Brain pericyte (primary cell): ENCODE data around the gene UBE2E1.
A peak's percentile ranks its signal among the peaks of the same experiment; 100 is the strongest.

ENCODE experiments used
- DNase-seq: peaks from one replicate; pipeline ENCODE4 v3.0.0-alpha.2; 2012; ENCODE audit warnings: low read depth, low spot score

Gene UBE2E1

DNA sequence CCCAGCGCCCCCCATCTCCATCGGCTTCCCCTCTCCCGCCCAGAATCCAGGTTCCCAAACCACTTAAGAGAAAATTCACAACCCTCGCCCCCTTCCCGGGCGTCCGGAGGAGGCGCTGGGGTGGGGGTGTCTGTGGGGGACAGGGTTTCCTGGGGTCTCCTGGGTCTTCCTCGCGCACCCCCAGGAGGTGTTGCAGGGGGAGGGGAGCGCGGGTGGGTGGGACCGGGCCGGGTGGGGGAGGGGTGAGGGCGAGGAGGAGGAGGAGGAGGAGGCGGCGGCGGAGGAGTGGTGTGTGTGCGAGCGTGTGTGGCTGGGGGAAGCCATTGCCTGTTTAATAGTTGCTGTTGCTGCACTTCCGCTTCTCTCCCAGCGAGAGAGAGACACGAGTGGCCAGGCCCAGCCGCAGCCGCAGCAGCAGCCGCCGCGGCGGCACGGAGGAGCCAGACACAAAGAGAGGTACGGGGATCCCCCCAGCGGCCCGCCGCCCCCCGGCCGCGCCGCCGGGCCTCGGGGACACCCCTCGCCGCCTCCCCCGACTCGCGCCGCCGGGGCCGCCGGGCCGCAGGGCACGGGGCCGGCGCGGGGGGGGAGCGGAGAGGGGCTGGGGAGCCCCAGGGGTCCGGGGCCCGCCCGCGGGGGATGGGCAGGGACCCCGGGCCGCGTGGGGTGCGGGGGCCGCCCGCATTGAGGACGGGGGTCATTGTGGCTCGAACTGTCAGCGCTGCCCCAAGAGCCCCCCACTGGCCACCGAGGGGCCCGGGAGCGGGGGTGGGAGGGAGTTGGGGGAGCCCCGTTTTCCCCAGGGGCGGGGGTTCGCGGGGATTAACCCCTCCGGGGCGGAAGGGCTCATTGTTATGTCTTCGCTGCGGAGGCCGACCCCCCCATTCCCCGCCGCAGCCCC is at the start of gene UBE2E1:
Gene UBE2E1, plus strand, starts transcription at position 323 of the 901 bp plus-strand sequence. CDS start 1,315 bp downstream, outside the sequence.
- no peak for DNase-seq

DNA sequence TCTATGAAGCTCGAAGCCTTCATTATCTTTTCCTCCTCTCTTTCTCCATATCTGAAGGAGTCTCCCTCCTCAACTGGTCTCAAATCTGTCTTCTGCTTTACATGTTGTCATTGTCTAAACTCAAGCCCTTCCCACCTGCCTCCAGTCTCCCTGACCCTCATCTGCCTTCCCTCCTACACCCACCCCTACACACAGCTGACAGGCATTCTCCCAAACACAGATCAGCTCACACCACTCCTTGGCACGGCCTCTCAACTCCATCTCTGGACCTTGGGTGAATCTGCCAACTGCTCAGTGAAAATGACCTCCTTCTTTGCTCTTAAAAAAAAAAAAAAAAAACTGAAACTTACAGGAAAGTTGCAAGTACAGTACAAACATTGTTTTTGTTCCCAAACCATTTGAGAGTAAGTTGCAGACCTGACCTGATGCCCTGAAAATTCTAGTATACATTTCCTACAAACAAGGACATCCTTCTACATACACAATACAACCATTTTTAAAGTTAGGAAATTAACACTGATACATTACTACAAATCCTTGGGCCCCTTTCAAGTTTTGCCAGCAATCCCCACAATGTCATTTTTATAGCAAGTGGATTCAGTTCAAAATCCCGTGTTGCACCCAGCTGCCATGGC is 49.4 kb upstream of the UBE2E1 start:
- DNase-seq, result no peak

DNA sequence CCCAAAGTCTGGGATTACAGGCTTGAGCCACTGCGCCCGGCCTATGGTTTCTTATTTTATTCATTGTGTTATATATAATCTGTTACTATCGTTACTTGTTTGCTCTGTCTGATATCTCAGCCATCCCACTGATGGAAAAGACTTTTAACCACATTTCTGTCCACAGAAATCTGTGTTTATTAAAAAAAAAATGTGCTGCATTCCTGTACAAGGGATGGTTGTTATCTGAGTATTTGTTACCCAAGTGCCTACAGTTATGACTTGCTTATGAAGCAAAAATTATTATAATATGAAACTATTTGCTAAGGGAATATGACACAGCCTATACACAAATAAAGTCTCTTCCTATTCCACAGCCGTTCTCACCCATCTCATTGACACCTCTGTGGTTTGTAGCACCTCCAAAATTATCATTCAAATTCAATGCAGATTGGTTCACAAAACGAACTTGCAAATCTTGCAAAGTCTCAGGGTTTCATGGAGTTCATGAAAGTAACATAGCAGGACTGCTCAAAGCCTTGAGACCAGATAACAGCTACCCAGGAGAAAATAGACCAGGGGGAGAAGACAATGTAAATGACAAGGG is 47.4 kb upstream of the UBE2E1 start:
- DNase-seq, result no peak

GRCh38 chr3:23760325-23760724 is 45.4 kb upstream of the UBE2E1 start:
- no peak for DNase-seq

DNA sequence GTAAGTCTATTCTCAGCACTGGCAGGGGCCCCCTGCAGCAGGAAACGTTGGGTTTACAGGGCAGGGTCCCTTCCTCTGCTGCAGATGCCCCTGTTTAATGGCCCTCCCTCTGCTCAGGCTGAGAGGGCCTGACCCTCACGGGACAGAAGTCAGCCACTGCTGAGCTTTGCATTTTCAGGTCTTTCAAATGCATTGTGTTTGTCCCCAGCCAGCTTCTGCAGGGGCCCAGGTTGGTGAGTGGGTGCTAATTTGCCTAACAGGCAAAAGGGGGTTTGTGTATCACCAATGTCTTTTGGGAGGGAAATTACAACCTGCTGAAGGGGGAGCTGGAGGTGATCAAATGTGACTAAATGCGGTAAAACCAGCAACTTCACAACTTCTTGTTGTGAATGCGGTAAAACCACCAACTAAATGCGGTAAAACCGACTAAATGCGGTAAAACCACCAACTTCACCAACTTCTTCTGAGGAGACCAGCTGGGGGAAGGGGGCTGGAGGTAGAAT is 44.8 kb upstream of the UBE2E1 start:
- DNase-seq, result no peak

DNA sequence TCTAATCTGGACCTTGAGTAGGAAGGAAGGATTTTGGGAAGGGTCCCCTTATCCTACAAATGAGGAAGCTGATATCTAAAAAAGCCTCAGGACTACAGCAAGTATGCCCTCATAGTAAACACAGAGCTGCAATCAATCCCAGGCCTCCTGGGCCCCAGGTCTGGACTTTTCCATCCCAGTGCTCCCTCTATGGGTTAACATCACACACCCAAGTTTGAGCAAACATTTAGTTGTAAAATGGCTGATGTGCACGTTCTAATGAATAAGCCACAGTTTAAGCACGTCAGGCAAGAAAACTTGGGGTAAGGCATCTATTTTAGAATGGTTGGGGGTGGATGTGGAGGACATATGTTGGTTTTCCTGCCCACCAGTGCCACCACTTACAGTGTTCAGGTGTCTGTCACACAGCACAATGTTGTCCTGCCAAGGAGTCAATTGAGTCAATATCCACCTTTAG is 44.3 kb upstream of the UBE2E1 start:
- no peak for DNase-seq

DNA sequence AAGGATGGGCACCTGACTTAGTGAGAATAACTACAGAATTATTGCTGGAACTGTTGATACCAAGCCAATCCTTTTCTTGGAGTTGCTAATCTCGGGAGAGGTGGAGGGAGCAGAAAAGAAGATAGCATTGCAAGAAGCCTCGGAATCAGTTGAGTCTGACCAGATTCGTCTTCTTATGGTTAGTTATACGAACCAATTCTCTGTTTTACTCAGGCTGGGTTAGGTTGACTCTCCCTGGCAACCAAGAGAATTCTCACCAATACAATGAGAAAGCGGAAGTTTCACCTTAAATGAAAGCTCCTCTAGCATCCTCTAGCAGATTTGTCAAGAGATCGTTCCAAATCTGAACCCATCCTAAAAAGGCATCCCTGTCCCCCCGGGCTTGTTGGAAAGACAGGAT is 43.5 kb upstream of the UBE2E1 start:
- DNase-seq, result no peak

GRCh38 chr3:23762759-23763477 is 42.8 kb upstream of the UBE2E1 start:
- DNase-seq, result peak; percentile 26

DNA sequence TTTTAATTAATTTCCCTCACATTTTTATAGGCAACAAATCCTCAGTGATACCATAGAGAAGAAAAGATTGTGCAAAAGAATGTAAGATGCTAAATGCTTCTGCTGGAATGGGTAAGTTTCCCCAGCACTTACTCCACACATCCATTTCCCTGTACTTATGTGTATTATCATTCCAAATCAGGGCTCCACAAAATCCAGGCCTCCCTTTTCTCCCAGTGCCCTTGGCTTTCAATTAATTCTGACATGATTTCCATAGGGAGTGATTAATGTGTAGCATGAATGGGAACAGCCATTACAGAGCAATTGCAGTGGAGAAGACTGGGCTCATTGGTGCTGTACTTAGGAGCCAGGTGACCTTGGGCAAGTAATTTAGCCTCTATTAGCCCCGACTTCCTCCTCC is 41.3 kb upstream of the UBE2E1 start:
- no peak for DNase-seq

GRCh38 chr3:23767546-23767945 is 38.2 kb upstream of the UBE2E1 start:
- no peak for DNase-seq

DNA sequence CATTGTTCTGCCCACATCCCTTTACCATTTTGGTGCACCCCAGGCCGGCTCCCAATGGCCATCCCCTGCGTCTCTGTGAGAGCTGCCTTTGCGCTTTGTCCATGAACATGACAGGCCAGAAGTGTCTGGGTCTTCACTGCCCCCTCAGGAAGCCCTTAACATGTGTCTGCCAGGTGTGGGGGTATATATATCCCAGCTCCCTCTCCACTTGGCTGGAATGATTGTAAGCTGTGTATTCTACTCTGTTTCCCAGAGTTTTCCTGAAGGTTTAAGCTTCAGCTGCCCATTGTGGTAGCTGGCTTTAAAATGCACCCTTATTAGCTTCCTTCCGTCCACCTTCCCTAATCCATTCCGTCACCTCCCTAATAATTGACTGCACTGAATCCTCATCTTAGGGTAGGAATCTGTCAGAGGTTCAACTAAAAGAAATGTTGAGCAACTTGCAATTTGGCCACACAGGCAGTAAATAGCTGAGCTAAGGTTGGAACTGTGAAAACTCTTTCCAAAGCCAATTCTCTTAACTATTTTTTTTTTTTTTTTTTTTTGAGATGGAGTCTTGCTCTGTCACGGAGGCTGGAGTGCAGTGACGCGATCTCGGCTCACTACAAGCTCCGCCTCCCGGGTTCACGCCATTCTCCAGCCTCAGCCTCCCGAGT is 30.4 kb upstream of the UBE2E1 start:
- no peak for DNase-seq

DNA sequence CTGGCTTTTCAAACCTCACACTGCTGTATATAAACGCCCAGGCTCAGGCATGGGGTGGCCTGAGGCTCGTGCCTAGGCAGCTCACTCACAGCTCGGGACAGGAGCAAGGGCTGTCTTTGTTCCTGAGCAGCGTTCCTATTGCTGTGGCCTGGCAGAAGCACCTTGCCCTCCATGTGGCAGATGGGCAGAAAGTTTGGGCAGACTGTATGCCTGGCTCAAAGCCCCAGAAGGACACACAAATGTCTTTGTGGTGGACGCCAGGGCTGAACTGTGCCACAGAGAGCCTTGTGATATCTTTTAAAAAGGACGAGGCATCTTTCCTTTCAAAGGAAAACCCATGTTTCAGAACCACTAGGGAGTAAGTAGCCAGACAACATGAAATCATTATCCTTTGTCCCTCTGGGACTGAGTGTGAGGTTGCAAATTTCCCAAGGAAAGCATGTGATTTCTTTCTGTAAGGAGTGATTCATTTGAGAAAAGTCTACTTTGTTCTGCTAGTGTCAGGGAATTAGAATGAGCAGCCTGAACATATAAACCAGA is 29.3 kb upstream of the UBE2E1 start:
- peak; percentile 74 for DNase-seq

DNA sequence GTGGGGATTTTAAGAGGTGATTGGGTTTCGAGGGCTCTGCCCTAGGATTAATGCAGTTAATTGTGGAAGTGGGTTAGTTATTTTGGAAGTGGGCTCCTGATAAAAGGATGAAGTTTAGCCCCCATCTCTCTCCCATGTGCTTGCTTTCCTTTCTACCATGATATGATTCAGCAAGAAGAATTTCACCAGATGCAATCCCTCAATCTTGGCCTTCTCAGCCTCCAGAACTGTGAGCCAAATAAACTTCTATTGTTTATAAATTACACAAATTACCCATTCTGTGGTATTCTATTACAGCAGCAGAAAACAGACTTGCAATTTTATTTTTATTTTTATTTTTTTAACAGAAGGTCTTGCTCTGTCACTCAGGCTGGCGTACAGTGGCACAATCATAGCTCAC is 27.3 kb upstream of the UBE2E1 start:
- DNase-seq, result no peak

DNA sequence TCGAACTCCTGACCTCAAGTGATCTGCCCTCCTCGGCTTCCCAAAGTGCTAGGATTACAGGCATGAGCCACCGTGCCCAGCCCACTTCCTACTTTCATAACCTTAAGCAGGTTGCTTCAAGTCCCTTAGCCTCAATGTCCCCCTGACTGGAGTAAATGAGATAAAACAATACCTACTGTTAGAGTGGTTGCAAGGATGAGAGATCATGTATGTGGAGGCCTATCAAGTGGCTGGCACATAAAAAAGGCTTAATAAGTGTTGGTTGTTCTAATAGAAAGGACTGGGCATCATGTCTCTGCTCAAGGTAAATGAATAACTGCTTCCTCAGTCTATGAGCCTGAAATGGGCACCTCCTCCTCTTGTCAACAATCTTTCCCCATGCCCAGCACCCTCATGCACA is 25.9 kb upstream of the UBE2E1 start:
- DNase-seq, result no peak

- no peak for DNase-seq
Measured at GRCh38 chr3:23781051-23781450, 24.7 kb upstream of the UBE2E1 start.

DNA sequence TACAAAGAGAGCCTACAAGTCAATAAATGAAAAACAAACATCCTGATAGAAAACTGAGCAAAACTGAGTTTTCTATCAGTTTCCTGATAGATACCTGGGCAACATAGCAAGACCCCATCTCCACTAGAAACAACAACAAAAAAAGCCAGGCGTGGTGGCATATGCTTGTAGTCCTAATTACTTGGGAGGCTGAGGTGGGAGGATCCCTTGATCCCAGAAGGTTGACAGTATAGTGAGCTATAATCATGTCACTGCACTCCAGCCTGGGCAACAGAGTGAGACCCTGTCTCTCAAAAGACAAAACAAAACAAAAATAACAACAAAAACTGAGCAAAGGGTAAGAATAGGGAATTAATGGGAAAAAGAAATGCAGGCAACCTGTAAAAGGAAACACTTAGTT is 23.9 kb upstream of the UBE2E1 start:
- DNase-seq, result no peak

DNA sequence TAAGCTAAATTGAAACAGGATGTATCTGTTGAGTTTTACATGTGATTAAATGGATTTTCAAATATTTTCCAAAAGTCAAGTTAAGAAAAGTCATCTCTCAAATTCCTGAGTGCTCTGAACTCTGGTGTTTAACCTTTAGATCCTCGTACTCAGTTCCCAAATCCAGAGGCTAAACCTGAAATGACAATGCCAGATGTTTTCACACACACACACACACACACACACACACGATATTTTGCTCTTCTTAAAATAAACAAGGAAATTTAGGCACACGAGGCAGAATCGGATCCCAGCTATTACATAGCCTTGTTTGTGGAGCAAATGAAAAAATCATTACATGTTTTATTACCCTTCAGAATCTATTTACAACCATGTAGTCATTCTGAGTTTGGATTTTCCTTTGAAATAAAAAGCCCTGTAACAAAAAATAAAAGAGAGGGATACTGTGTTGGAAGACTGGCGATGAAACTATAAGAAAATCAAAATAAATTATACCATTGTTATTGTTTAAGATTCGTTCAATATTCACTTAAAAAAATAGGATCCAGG is 20.6 kb upstream of the UBE2E1 start:
- no peak for DNase-seq

- no peak for DNase-seq
Measured at GRCh38 chr3:23785882-23786281, 19.9 kb upstream of the UBE2E1 start.

- DNase-seq, result no peak
Measured at GRCh38 chr3:23791678-23792077, 14.1 kb upstream of the UBE2E1 start.

GRCh38 chr3:23793528-23794134 is 12.1 kb upstream of the UBE2E1 start:
- no peak for DNase-seq
